DMS53 treated with DMSO at 0.1 percent for 48 hours (cell line): ENCODE data around the gene PBXIP1.
A peak's percentile ranks its signal among the peaks of the same experiment; 100 is the strongest.

ENCODE experiments used
- DNase-seq: peaks from one replicate; lab custom pipeline; 2025; ENCODE audit not compliant: unreplicated experiment; lab: John Stamatoyannopoulos, UW

Gene PBXIP1

DNA sequence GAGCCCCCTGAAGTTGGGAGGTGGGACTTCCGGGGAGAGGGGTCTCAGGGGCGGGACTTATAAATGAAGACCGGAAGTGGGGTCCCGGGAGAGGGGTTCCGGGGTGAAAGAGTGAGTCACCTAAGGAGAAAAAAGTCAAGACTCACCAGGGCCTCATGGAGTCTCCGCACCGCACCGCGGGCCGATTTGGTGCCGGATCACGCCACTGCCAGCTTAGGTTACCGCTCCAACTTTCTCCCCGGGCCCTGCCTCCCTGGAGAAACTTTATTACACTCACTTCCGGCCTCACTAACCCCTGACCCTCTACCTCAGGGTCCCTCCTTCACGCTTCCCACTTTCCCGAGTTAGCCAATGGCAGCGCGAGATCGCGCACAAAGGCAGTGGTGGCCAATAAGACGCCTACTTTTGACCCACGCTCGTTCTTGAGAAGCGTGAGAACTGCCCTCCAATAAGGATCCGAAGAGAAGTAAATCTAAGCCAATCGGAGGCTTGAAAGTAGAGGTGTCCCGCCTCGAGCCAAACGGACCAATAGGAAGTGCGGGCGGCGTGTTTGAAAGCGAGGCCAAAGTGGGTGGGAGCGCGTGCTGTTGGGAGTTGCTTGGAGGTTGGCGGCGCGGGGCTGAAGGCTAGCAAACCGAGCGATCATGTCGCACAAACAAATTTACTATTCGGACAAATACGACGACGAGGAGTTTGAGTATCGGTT is 18.4 kb upstream of the PBXIP1 start, which contains the start of gene CKS1B:
TSS of gene CKS1B (plus strand) at position 580 of the 706 bp plus-strand sequence. CDS start at position 645, 65 bp downstream.
- peak; percentile 99 for DNase-seq

DNA sequence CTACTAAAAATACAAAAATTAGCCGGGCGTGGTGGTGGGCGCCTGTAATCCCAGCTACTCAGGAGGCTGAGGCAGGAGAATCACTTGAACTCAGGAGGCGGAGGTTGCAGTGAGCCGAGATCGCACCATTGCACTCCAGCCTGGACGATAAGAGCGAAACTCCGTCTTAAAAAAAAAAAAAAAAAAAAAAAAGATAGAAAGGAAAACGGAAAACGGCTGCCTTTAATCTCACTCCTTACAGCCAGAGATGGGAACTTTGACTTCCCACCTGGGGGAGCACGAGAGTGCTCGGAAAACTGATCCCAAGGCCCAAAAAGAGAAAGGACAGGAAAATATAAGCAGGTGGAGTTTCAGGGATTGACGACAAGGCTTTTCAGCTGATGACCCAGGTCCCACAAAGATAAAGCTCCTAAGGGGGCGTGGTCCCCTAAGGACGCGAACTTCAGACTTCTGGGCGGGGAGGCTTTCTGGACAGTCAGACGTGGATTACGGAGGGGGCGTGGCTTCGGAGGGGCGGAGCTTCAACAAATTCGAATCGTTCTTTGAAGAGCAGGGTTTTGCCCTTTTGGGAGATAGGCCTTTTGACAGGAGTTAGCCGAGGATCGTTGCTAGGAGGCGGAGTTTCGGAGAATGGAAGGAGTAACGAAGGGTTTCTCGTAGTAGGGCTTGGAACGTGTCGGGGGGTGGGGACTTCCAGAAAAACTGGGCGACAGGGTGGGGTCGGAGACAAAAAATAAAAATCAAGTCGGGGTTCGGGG is 17.6 kb upstream of the PBXIP1 start:
- peak; percentile 85 for DNase-seq

DNA sequence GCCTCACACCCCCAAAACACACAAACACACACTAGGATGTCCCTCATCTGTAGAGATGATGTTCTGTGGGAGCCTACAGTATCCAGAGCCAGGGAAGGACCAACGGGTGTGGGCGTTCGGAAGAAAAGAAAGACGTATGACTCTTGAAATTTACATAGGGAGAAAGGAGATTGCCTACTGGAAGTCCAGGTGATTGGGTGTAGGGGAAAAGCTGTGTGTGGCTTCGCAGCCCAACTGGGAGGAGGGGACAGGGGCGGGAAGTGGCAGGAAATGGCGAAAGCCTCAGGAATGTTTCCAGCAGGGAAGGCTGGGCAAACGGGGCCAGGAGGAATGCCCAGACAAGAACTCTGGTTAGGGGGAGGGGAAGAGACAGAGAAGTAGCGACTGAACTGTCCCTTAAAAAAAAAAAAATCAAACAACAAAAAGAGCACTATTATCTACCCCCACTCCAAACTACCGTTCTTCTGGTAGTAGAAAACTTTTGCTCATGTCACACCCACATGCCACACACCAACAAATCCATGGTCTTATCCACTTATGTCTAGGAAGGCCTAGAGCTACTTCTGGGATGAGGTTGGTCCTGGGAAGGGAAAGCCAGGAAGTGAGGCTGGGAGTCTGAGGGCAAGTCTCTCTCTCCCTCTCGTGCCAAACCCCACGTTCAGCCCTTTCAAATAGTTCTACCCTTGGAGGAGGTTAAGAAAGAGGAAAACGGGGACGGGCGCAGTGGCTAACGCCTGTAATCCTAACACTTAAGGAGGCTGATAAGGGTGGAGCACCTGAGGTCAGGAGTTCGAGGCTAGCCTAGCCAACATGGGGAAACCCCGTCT is 16.8 kb upstream of the PBXIP1 start:
- no peak for DNase-seq

DNA sequence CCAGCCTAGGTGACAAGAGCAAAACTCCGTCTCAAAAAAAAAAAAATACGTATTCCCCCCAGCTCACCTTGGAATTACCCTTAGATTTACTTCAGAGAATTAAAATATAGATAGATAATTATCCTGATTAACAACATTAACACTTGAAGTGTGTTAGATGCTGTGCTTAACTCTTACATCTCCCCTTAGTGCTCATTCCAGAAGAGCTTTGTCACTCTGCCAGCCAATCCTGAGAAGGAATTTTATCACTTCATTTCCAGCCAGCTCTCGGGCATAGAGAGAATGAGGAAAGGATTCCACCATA is 16.3 kb upstream of the PBXIP1 start:
- DNase-seq: no peak

DNA sequence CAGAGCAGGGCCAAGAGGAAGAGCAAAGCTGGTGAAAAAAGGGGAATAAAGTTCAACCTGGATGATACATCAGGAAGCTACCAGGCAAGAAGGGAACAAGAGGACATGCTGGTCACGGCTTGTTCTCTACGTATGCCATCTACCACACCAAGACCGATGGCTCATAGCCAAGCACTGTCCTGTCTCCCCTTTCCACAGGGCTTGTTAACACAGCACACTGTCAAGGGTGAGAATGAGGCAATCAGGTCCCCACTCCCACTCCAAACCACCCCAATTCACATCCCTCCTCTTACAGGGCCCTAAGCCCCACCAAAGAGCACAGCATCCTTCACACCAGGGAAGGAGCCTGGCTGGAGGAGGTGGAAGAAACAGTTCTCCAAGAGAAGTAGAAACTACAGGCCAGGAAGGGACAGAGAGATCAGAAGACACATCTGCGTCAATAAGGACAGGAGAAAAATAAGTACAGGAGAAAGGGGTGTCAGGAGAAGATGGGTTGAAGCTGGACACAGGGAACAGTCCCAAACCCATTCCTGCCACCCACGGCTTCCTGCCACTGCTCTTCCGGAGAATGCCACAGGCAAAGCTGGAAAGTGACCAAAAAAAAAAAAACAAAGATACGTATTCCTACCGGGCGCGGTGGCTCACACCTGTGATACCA is 15.6 kb upstream of the PBXIP1 start:
- no peak for DNase-seq

DNA sequence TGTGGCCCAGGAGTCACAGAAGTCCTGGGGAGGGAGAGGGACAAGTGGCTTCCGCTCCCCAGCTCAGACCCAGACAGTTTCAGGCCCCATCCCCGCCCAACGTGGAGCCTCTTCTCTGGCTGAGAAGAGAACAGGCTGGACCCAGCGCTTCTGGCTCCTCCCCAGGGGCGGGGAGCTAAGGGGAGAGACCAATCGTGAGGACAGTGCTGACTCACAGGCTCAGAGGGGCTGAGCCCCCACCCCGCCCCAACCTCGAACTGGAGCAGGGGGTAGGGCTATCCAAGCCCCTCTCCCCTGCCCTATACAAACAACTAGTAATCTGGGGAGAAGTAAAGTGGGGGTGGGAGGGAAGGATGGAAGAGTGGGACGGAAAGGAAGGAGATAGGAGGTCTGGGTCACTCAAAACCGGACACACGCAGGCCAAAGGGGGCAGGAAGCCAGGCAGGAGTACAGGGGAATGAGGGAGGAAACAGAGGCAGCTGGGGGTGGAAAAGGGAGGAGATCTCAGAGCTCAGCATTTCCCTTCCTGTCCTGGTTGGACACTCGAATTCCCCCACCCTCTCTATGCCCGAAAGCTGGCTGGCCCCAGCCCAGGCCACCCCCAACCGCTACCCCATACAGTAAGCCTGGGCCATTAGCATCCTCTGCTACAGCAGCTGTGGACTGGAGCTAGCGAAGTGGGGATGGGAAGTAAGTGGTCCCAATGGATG is 14.9 kb upstream of the PBXIP1 start, which contains the start of gene SHC1:
TSS of gene SHC1 (minus strand) at position 117 of the 710 bp plus-strand sequence. CDS start 221 bp downstream, outside the sequence.
- no peak for DNase-seq

DNA sequence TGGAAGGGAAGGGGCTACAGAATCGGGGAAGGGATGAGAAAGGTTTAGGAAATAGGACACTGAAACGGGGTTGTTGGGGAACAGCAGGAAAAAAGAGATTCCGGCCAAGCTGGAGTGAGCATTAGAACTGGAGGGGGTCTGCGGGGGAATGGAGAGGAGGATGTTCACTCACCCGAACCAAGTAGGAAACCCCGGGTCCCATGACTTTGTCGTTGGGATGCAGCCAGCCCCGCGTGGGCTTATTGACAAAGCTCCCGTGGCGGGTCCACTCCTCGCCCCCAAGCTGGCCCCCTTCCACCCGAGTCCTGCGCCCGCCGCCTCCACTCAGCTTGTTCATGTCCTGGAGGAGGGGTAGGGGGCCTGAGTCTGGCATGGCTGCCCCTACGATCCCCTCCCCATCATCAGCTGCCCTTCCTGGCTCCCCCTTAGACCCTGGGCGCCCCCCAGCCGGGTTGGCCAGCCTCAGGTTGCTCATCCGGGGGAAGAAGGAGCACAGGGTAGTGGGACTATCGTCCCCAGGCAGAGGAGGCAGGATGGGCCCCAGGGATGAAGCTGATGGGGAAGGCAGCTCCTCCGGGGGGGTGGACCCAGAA is 14.1 kb upstream of the PBXIP1 start:
- no peak for DNase-seq

DNA sequence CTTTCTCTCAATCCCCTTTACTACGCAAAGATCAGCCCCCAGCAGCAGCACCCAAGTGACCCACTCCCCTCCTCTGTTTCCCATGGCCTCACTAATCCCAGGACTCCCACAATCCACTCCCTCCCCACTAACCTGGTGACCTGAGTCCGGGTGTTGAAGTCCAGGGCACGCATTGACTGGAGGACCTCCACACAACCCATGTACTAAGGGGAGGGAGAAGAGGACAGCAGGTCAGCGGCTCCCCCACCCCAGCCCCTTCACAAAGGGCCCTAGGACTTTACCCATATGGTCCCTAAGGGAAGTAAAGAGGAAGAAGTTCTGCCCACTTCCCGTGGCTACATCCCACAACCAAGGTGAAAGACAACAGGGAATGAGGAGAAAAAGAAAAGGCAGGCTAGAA is 13.3 kb upstream of the PBXIP1 start:
- DNase-seq: no peak

DNA sequence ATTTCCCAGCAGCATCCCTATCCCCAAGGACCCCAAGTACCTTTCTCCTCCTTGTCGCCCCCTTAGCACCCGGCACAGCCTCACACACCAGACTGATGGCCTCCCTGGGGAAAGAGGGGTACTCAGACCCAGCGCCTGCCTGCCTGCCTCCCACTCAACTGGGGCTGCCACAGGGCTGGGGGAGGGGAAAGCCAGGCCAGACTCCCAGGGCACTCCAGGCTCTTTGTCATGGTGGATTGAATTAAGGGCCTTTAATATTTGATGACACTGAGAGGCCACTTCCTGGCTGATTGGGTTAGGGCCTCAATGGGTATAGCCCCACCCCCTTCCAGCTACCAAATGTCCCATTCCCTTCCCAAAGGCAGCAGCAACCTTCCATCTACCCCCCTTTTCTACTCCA is 12.8 kb upstream of the PBXIP1 start:
- DNase-seq: no peak

DNA sequence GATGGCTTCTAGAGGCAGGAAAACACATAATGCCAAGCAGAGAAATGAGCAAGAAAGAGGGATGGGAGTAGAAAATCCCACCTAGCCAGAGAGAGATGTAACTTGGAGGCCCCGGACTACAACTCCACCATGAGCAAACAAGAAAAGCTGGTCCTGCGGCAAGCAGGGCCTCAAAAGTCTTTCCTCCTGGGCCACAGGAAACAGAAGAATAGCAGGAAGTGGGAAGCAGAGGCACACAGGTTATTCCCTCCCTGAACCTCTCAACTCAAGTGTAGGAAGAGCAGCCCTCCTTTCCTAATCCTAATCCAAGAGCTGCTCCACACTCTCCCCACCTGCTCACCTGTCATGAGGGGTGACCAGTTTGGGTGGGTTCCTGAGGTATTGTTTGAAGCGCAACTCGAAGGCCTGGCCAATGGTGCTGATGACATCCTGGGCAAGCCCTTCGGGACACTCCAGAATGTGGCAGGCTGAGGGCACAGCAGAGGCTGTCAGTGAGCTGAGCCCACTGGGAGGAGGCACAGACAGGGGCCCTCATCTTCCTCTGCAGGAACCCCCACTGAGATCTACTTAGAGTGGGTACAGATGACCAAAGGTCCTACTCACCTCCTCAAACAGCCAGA is 11.5 kb upstream of the PBXIP1 start:
- no peak for DNase-seq

DNA sequence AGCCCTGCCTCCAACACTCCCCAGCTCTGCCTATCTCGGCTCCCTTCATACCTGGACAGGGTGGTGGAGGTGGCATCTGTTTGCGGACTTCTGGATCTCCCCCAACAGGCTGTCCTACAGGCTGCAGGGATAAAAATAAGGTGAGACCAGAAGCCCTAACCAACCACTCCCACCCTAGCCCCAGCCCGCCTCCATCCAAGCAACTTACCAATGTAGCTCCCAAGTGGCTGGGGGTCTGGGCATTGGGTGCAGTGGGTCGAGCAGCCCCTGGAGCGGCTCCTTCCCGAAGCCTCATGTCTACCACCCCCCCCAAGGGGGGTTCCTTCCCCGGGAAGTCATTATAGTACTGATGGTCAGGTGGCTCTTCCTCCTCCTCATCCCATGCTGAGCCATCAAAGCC is 10.2 kb upstream of the PBXIP1 start:
- DNase-seq: no peak

DNA sequence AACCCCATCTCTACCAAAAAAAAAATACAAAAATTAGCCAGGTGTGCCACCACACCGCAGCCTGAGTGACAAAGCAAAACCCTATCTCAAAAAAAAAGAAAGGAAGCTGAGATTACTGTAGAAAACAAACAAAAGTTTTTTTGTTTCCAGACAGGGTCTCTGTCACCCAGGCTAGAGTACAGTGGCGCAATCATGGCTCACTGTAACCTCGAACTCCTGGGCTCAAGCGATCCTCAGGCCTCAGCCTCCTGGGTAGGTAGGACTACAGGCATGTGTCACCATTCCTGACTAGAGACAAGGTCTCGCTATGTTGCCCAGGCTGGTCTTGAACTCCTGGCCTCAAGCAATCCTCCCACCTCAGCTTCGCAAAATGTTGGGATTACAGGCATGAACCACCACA is 8.5 kb upstream of the PBXIP1 start:
- DNase-seq: no peak

DNA sequence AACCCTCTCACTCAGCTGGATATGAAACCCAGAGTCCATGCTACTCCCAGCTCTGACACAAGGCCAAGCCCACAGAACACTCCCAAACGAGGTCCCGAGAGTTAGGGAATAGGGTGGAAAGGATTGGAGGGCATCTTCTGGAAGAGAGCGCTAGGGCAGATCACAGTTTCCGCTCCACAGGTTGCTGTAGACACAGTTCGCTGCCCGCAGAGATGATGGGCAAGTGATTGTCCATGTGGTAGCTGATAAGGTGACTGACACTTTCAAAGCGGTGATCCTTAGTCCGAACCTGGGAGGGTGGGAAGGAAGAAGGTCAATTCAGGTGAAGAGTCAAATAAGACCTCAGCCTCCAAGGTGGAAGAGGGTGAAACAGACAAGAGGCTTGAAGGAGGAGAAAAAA is 7.7 kb upstream of the PBXIP1 start:
- no peak for DNase-seq

DNA sequence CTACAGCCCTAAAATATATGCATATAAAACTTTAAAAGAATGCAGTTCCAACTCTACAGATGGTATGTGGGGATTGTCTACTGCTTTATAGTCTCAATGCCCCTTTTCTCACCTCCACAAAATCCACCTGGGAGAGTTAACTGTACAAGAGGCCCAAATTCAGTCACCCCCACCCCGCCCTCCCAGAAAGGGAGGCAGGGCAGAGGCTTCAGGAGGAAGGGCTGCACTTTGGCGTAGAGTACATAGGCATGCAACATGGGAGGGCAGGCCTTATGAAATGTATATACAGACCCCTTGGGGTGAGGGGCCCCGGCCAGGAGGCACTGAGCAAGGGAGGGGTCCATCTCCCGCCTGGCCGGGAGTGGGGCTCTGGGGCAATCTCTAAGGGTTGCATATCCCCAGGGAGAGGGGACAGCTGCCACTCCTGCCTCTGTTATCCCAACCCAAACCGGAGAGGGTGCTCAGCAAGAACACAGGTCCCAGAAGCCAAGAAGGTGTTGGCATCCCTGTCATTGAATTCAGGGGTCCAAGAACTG is 7.0 kb upstream of the PBXIP1 start:
- no peak for DNase-seq

DNA sequence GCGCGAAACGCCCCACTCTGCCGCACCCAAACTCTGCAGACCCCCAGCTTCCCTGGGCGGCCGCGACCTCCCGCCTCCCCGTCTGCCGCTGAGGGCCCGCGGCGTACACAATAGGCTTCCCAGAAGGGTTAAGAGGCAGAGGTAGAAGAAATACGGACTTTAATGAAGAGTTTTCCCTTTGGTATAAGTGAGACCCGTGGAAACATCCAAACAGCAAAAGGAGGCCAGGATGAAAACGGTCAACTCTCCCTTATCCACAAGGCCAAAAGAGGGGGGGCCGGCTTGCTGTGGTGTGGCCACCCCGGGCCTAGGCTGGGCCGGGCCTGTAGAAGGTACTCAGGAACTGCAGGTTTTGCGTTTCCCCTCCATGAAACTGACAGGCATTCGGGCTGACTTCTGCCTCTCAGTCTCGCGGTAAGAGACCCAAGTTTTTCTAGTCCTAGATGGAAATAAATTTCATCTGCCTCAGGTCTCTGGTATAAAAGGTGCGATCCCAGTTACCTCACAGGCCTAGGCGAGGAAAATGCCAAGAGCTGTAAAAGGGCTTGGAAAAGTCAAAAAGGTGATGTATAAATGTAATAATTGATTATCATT is 6.4 kb upstream of the PBXIP1 start:
- DNase-seq: peak; percentile 7

DNA sequence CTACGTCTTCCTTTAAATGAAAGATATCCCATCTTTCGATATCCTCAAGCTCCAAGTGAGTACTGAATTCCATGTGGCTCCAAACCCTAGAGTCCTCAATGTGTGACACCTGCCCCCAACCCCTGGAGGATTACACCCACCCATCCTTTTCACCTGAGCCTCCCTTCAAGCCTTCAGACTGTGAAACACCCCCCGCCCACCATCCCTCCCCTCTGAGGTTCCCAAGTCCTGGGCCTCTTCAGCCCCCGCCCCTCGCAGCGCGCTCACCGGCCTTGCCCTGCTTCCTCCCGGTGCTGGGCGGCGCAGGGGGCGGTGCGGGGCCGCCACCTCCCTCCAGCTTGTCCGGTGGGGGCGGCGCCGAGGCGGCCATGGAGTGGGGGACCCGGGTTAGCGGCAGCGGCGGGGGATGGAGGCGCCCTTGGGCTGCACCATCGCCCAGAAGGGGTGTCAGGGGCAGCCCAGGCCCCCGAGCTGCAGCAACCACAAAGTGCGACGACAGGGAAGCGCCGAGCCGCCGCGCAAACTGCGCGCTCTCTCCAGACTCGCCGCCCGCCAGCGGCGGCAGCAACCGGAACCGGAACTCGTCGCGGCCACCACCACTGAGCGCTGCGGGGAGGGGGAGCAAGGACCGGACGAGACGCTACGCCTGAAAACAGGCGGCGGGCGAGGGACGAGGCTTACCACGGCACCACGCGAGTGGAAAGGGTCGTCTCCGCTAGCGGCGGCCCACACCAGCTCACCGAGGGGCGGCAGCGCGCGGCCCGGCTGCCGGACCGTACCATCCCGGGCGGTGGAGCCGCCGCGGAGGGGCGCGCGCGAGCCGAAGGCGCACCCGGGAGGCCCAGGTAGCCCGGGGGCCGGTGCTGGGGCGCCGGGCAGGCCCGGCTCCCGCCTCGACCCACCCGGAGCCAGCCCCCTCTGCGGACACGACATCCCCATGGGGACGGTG is 5.6 kb upstream of the PBXIP1 start, which contains the start of gene PYGO2:
TSS of gene PYGO2 (minus strand) at position 576 of the 949 bp plus-strand sequence. CDS start at position 370, 206 bp downstream.
- DNase-seq: peak; percentile 66

DNA sequence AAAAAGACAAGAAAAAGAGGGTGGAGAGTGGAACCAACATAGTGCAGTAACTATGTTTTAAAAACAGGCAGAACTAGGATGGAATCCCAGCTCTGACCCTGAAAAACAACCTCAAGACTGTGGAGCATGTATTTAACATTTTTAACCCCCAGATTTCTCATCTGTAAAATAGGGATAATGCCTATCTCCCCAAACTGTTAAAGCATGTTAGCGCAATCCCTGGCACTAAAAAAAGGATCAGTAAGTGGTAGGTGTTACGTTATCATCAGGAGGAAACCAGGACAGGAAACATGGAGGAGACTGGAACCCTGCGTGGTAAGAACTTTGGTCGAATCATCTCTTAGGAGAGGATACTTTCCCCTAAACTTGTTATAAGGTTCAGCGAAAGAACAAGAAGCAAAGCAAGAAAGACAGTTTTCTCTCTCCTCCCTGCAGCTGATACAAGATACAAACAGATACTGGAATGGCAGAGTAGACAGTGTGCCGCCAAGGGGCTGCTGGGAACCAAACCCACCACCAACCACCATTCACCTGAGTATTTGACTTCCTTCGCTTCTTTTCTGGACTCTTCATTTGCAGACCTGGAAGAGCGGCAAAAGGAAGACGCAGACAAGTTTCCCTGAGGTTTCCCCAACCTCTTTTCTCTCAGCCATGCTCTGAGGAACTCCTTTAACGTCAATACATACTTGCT is 4.7 kb upstream of the PBXIP1 start:
- peak; percentile 11 for DNase-seq
